Astrocyte (in vitro differentiated cells and primary cell): Measurements from ENCODE around the gene TERT. TPM values are rescaled to one million over a fixed set of nuclear protein-coding genes. Genes with fewer than 3 reads are reported as not detected.

Source experiments
- DNase-seq: peaks from one replicate; pipeline ENCODE4 v3.0.0-alpha.2; 2010; ENCODE audit warnings: low read depth
- FAIRE-seq: peaks from 2 replicates; lab custom pipeline; 2011; peaks lifted over from hg19 to GRCh38; lab: Jason Lieb, UNC
- H2AFZ ChIP-seq: 2 replicates; pipeline ENCODE4 v1.6.0; 2012; ENCODE audit warnings: low read depth, low read length, inconsistent platforms
- H3K27ac ChIP-seq: 2 replicates; pipeline ENCODE4 v1.5.1; 2011; ENCODE audit warnings: low read depth, low read length, inconsistent platforms
- H3K27me3 ChIP-seq: 2 replicates; pipeline ENCODE4 v1.6.0; 2011; ENCODE audit warnings: low read length, inconsistent platforms; ENCODE audit not compliant: insufficient read depth
- H3K36me3 ChIP-seq: 2 replicates; pipeline ENCODE4 v1.5.1; 2011; ENCODE audit warnings: low read length, inconsistent platforms; ENCODE audit not compliant: insufficient read depth
- H3K4me1 ChIP-seq: 2 replicates; pipeline ENCODE4 v1.5.1; 2011; ENCODE audit warnings: low read length, inconsistent platforms; ENCODE audit not compliant: insufficient read depth
- H3K4me2 ChIP-seq: 2 replicates; pipeline ENCODE4 v1.6.0; 2012; ENCODE audit warnings: low read length, inconsistent platforms
- H3K4me3 ChIP-seq: 2 replicates; pipeline ENCODE4 v1.5.1; 2011; ENCODE audit warnings: low read depth, mild to moderate bottlenecking, low read length, inconsistent platforms; ENCODE audit not compliant: insufficient read depth
- H3K79me2 ChIP-seq: 2 replicates; pipeline ENCODE4 v1.6.0; 2012; ENCODE audit warnings: mild to moderate bottlenecking, low read length, inconsistent platforms; ENCODE audit not compliant: insufficient read depth
- H3K9ac ChIP-seq: 2 replicates; pipeline ENCODE4 v1.6.0; 2012; ENCODE audit warnings: mild to moderate bottlenecking, low read length, inconsistent platforms
- H3K9me3 ChIP-seq: 2 replicates; pipeline ENCODE4 v1.5.1; 2012; ENCODE audit warnings: low read depth, mild to moderate bottlenecking, low read length, inconsistent platforms; ENCODE audit not compliant: insufficient read depth
- H4K20me1 ChIP-seq: 2 replicates; pipeline ENCODE4 v1.6.0; 2012; ENCODE audit warnings: low read length, inconsistent platforms; ENCODE audit not compliant: insufficient read depth
- H3K27ac Mint-ChIP-seq: one replicate; pipeline ENCODE4 v1.8.0; 2021; ENCODE audit warnings: mild to moderate bottlenecking, mixed read lengths; ENCODE audit not compliant: unreplicated experiment
- H3K27me3 Mint-ChIP-seq: one replicate; pipeline ENCODE4 v1.8.0; 2021; ENCODE audit warnings: low read depth, mixed read lengths; ENCODE audit not compliant: unreplicated experiment
- H3K36me3 Mint-ChIP-seq: one replicate; pipeline ENCODE4 v1.8.0; 2021; ENCODE audit warnings: low read depth, mixed read lengths; ENCODE audit not compliant: unreplicated experiment
- H3K4me1 Mint-ChIP-seq: one replicate; pipeline ENCODE4 v1.8.0; 2021; ENCODE audit warnings: low read depth, mixed read lengths; ENCODE audit not compliant: unreplicated experiment
- H3K4me3 Mint-ChIP-seq: one replicate; pipeline ENCODE4 v1.8.0; 2021; ENCODE audit warnings: mild to moderate bottlenecking, moderate library complexity, mixed read lengths; ENCODE audit not compliant: unreplicated experiment
- H3K9me3 Mint-ChIP-seq: one replicate; pipeline ENCODE4 v1.8.0; 2021; ENCODE audit warnings: mild to moderate bottlenecking, mixed read lengths; ENCODE audit not compliant: unreplicated experiment
- EZH2 ChIP-seq: IDR thresholded peaks from 2 replicates; pipeline ENCODE4 v1.6.1; 2012; ENCODE audit warnings: mild to moderate bottlenecking, low read length, inconsistent platforms; ENCODE audit not compliant: insufficient read depth
- total RNA-seq: library from RNA; stranded (reverse); gene quantifications from 2 replicates; pipeline ENCODE4 v1.2.1, GENCODE V29; 2021
- TF ChIP-seq, protein P1 (sequence below): IDR thresholded peaks from 2 replicates; pipeline ENCODE4 v1.5.1; 2011; ENCODE audit warnings: low read depth, mild to moderate bottlenecking, inconsistent platforms, low read length, moderate library complexity; ENCODE audit not compliant: insufficient read depth

Gene TERT
- total RNA-seq, 1 donor from 2014 or later = 0.50 TPM

DNA sequence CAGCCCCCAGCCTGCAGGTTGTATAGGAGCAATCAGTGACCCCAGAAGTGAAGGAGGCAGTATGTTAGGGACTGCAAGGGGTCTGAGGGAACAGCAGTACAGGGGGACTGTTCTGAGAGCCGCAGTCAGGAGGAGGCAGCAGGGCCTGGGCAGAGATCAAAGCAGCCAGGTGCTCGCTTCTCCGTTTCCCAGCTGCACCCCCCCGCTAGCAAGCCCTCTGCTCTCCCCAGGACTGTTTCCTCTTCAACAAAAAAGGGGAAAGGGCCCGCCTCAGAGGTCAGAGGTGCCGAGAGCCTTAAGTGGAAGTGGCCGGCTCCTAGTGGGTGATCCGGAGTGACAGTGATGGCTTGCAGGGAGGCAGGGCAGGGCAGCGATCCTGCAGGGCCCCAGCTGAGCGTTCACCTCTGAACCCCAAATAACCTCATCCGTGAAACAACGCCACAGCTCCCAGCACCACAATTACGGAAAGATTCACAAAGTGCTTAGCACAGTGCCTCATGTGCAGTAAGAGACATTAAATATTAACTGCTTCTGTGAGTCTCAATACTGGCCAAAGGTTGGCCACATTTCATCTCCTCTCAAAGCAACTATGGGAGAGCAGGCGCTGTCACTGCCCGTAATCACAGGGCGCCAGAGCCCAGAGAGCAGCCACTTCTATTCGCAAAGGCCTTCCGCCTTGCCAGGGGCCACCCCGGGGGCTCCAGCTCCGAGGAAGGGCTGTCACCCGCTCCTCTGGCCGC lies 42.1 kb upstream of the TERT start:
- Histone ChIP-seq H3K27ac (no peak overlapping the region), H3K9ac (no peak overlapping the region), H3K9me3 (no peaks in the 10 kb centered on the region), H2AFZ (no peak overlapping the region), H3K36me3 (peaks cover 30% of the 10 kb centered on the region), H3K4me1 (no peaks in the 10 kb centered on the region), H4K20me1 (peaks cover 49% of the 10 kb centered on the region), H3K27me3 (no peaks in the 10 kb centered on the region), H3K4me3 (no peak overlapping the region), H3K79me2 (peaks cover 19% of the 10 kb centered on the region), H3K4me2 (no peak overlapping the region)
- no peak overlapping the region for H3K4me3 Mint-ChIP-seq
- DNase-seq (no peak), FAIRE-seq (no peak)
- no peak for TF ChIP-seq EZH2
- TF ChIP-seq, protein P1, sequence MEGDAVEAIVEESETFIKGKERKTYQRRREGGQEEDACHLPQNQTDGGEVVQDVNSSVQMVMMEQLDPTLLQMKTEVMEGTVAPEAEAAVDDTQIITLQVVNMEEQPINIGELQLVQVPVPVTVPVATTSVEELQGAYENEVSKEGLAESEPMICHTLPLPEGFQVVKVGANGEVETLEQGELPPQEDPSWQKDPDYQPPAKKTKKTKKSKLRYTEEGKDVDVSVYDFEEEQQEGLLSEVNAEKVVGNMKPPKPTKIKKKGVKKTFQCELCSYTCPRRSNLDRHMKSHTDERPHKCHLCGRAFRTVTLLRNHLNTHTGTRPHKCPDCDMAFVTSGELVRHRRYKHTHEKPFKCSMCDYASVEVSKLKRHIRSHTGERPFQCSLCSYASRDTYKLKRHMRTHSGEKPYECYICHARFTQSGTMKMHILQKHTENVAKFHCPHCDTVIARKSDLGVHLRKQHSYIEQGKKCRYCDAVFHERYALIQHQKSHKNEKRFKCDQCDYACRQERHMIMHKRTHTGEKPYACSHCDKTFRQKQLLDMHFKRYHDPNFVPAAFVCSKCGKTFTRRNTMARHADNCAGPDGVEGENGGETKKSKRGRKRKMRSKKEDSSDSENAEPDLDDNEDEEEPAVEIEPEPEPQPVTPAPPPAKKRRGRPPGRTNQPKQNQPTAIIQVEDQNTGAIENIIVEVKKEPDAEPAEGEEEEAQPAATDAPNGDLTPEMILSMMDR = no peak
- H3K27ac Mint-ChIP-seq = no peak overlapping the region
- no peaks in the 10 kb centered on the region for H3K27me3 Mint-ChIP-seq
- peaks cover 3% of the 10 kb centered on the region for H3K9me3 Mint-ChIP-seq
- no peaks in the 10 kb centered on the region for H3K4me1 Mint-ChIP-seq
- peaks cover 17% of the 10 kb centered on the region for H3K36me3 Mint-ChIP-seq

DNA sequence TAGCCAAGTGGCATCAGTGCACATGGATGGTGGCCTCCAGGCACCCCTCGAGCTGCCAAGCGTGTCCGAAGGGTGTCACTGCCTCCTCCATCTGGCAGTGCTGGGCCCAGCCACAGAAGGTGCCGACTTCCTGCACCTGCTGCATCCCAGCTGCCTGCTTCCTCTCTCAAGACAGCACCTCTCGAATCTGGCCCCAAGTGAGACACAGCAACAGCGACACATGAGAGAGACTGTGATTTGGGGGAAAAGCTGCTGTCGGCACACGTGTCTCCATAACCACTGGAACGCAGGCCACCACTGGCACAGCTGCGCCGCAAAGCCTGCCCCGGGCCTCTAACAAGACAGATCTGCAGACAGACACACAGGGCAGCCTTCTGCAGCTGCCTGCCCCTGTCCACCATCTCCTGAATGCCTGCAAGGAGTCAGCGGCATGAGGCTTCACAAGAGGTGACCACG lies 41.3 kb upstream of the TERT start:
- peaks cover 49% of the 10 kb centered on the region for H4K20me1 ChIP-seq
- H3K27me3 ChIP-seq = no peaks in the 10 kb centered on the region
- H3K36me3 ChIP-seq = peaks cover 25% of the 10 kb centered on the region
- H3K9ac ChIP-seq = no peak overlapping the region
- FAIRE-seq (no peak), DNase-seq (no peak)
- H3K4me1 ChIP-seq = no peaks in the 10 kb centered on the region
- Mint-ChIP-seq H3K4me3 (no peak overlapping the region), H3K27me3 (no peaks in the 10 kb centered on the region), H3K36me3 (peaks cover 16% of the 10 kb centered on the region), H3K27ac (no peak overlapping the region), H3K4me1 (no peaks in the 10 kb centered on the region), H3K9me3 (peaks cover 5% of the 10 kb centered on the region)
- TF ChIP-seq, protein P1 = no peak
- no peak for TF ChIP-seq EZH2
- H3K4me2 ChIP-seq = no peak overlapping the region
- peaks cover 14% of the 10 kb centered on the region for H3K79me2 ChIP-seq
- no peak overlapping the region for H3K4me3 ChIP-seq
- no peak overlapping the region for H3K27ac ChIP-seq
- H2AFZ ChIP-seq = no peak overlapping the region
- no peaks in the 10 kb centered on the region for H3K9me3 ChIP-seq

DNA sequence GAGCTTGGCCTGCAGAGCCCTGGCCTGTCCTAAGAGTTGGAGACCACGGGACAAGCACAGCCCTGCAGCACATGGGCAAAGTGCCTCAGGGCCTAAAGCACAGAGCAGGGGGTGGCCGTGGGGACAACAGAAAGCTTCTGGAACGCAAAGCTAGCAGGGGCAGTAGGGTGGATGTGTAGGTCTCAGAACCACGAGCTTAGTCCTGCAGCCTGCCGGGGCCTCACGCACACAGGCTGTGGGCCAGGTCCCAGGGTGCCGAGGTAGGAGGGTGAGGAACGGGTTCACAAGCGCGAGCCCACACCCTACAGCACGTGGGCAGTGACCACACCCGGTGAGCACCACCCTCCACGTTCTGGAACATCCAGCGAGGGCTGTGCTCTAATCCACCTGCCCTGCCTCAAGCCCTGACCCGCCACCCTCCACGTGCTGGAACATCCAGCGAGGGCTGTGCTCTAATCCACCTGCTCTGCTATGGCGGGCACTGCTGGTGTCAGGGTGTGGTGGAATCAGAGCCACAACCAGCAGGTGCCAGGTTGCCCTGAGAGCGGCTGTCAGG lies 40.8 kb upstream of the TERT start:
- Mint-ChIP-seq H3K4me1 (no peaks in the 10 kb centered on the region), H3K36me3 (peaks cover 18% of the 10 kb centered on the region), H3K27ac (no peak overlapping the region), H3K9me3 (peaks cover 10% of the 10 kb centered on the region), H3K4me3 (no peak overlapping the region), H3K27me3 (no peaks in the 10 kb centered on the region)
- Histone ChIP-seq H3K79me2 (peaks cover 14% of the 10 kb centered on the region), H3K27me3 (no peaks in the 10 kb centered on the region), H3K27ac (no peak overlapping the region), H2AFZ (no peak overlapping the region), H3K9ac (no peak overlapping the region), H3K4me2 (no peak overlapping the region), H3K36me3 (peaks cover 22% of the 10 kb centered on the region), H3K4me1 (no peaks in the 10 kb centered on the region), H4K20me1 (peaks cover 46% of the 10 kb centered on the region), H3K4me3 (no peak overlapping the region), H3K9me3 (no peaks in the 10 kb centered on the region)
- no peak for FAIRE-seq
- DNase-seq = no peak
- no peak for TF ChIP-seq EZH2
- TF ChIP-seq, protein P1 = no peak
